Hepatocyte (in vitro differentiated cells): ENCODE results near the gene CDON.

Experiments
- CTCF ChIP-seq: fragments of 200-600 bp; sonication (generic); IDR thresholded peaks from 2 replicates; pipeline ENCODE4 v1.5.1; 2016; ENCODE audit warnings: antibody characterized with exemption, mild to moderate bottlenecking; ENCODE audit not compliant: poor library complexity
- EZH2 ChIP-seq: fragments of 200-600 bp; sonication (generic); IDR thresholded peaks from 2 replicates; pipeline ENCODE4 v1.6.1; 2016; ENCODE audit warnings: antibody characterized with exemption, mild to moderate bottlenecking, borderline replicate concordance
- EZH2phosphoT487 ChIP-seq: fragments of 200-600 bp; sonication (generic); IDR thresholded peaks from one replicate; pipeline ENCODE4 v1.6.1; 2018; ENCODE audit warnings: antibody characterized with exemption, mild to moderate bottlenecking, low read depth, moderate library complexity; ENCODE audit not compliant: unreplicated experiment, severe bottlenecking

DNA sequence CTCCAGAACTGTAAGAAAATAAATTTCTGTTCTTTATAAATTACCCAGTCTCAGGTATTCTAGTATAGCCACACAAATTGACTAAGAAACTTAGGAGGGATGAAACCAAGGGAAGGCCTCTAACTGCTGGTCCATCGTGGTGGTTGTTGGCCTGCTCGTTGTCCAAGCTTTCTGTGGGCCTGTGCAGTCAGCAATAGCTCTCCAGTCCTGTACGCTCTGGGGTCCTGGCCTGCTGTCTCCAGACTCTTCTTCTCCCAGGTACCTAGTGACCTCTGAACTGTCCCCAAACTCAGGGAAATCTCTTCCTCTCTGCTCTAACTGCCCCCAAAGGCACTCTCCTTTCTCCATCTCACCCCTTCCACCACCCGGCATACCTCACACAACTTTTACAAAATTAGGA lies 122.5 kb downstream of the CDON start:
- TF ChIP-seq EZH2phosphoT487 (no peak), CTCF (no peak), EZH2 (no peak)
